ENCODE results near the gene ANKRD50.

DNA sequence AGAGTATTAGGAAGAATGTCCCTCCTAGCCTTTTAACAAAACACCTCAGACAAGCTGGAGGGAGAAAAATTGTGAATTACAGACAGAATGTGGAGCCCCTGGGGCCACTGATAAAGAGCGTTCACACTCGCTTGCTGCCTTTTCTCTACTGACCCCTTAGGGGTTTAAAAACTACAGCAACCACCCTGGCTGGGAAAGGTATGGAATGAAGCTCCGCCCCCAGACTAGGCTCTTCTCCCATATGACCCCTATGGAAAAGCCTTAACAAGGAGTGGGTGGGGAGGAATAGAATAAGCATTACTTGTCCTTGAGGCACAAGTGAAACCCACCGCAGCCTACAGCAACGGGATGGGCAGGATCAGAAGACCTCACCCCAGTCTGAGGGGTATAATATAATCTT lies 26.3 kb downstream of the ANKRD50 start:
- TF ChIP-seq, protein P1, sequence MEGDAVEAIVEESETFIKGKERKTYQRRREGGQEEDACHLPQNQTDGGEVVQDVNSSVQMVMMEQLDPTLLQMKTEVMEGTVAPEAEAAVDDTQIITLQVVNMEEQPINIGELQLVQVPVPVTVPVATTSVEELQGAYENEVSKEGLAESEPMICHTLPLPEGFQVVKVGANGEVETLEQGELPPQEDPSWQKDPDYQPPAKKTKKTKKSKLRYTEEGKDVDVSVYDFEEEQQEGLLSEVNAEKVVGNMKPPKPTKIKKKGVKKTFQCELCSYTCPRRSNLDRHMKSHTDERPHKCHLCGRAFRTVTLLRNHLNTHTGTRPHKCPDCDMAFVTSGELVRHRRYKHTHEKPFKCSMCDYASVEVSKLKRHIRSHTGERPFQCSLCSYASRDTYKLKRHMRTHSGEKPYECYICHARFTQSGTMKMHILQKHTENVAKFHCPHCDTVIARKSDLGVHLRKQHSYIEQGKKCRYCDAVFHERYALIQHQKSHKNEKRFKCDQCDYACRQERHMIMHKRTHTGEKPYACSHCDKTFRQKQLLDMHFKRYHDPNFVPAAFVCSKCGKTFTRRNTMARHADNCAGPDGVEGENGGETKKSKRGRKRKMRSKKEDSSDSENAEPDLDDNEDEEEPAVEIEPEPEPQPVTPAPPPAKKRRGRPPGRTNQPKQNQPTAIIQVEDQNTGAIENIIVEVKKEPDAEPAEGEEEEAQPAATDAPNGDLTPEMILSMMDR (IDR thresholded peaks at IDR 0.05 in 2 of 3, conservative IDR thresholded peaks at IDR 0.05 in 1 of 3; ENCODE audit: borderline replicate concordance in 1 of 3, insufficient read depth in 1 of 3, low read depth in 2 of 3, low read length in 2 of 3), result no peak
- no peak for TF ChIP-seq EZH2 (IDR thresholded peaks at IDR 0.05)
- no peak for TF ChIP-seq POLR2AphosphoS5 (IDR thresholded peaks at IDR 0.05; ENCODE audit: low read depth, low read length)
- TF ChIP-seq, protein P2, sequence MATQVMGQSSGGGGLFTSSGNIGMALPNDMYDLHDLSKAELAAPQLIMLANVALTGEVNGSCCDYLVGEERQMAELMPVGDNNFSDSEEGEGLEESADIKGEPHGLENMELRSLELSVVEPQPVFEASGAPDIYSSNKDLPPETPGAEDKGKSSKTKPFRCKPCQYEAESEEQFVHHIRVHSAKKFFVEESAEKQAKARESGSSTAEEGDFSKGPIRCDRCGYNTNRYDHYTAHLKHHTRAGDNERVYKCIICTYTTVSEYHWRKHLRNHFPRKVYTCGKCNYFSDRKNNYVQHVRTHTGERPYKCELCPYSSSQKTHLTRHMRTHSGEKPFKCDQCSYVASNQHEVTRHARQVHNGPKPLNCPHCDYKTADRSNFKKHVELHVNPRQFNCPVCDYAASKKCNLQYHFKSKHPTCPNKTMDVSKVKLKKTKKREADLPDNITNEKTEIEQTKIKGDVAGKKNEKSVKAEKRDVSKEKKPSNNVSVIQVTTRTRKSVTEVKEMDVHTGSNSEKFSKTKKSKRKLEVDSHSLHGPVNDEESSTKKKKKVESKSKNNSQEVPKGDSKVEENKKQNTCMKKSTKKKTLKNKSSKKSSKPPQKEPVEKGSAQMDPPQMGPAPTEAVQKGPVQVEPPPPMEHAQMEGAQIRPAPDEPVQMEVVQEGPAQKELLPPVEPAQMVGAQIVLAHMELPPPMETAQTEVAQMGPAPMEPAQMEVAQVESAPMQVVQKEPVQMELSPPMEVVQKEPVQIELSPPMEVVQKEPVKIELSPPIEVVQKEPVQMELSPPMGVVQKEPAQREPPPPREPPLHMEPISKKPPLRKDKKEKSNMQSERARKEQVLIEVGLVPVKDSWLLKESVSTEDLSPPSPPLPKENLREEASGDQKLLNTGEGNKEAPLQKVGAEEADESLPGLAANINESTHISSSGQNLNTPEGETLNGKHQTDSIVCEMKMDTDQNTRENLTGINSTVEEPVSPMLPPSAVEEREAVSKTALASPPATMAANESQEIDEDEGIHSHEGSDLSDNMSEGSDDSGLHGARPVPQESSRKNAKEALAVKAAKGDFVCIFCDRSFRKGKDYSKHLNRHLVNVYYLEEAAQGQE (IDR thresholded peaks at IDR 0.05; ENCODE audit: low read depth), result no peak

Measured in HCT116 (cell line).